Uterus (tissue), 4 donors: ENCODE measurements around the gene FUBP1. TPM values are rescaled to one million over a fixed set of nuclear protein-coding genes. Genes with fewer than 3 reads are reported as not detected.

Experiments
- DNase-seq, 2 donors: peaks; one replicate each; pipeline ENCODE4 v3.0.0-alpha.2; 2019 to 2020
- H3K27ac ChIP-seq, 2 donors: fragments of 200-600 bp; sonication (generic); 1 replicate in 1 of 2; 2 replicates in 1 of 2; pipeline ENCODE4 v1.5.1; 2016 to 2018
- H3K27me3 ChIP-seq, 2 donors: fragments of 200-600 bp; sonication (generic); one replicate each; pipeline ENCODE4 v1.5.1; 2018 to 2019; ENCODE audit warnings: control low read depth in 1 of 2
- H3K36me3 ChIP-seq, 2 donors: fragments of 200-600 bp; sonication (generic); one replicate each; pipeline ENCODE4 v1.5.1; 2019; ENCODE audit warnings: control low read depth in 1 of 2
- H3K4me1 ChIP-seq, 2 donors: fragments of 200-600 bp; sonication (generic); one replicate each; pipeline ENCODE4 v1.5.1; 2018 to 2019; ENCODE audit warnings: control low read depth in 1 of 2
- H3K4me3 ChIP-seq, 2 donors: fragments of 200-600 bp; sonication (generic); 1 replicate in 1 of 2; 2 replicates in 1 of 2; pipeline ENCODE4 v1.5.1; 2018 to 2019; ENCODE audit warnings: mild to moderate bottlenecking in 1 of 2
- H3K9me3 ChIP-seq, 2 donors: fragments of 200-600 bp; sonication (generic); one replicate each; pipeline ENCODE4 v1.5.1; 2019; ENCODE audit warnings: control low read depth in 1 of 2
- POLR2A ChIP-seq, 2 donors: fragments of 450-650 bp; IDR thresholded peaks; one replicate each; pipeline ENCODE4 v1.6.1; 2016; ENCODE audit warnings: antibody characterized with exemption in 2 of 2, mild to moderate bottlenecking in 1 of 2, moderate library complexity in 1 of 2
- intact Hi-C: fragments of 100-400 bp; cut with DNase I; formaldehyde crosslinking; loops from one replicate; pipeline ENCODE4 v1.15.1; 2023; ENCODE audit warnings: low total_unique reads
- total RNA-seq, 4 donors: library from RNA; depleted of rRNA in 3 of 4; stranded (reverse); fragments of >200 nt in 3 of 4; gene quantifications; one replicate each; pipeline versions ENCODE4 v1.1.0 to v1.2.4, GENCODE V29; 2014 to 2023
- TF ChIP-seq, protein P1 (sequence below), 4 experiments: fragments of 200-600 bp in 2 of 4; fragments of 450-650 bp in 2 of 4; sonication (generic) in 2 of 4; IDR thresholded peaks; one replicate each; pipeline ENCODE4 v1.5.1; 2016 to 2019; ENCODE audit warnings: antibody characterized with exemption in 4 of 4, mild to moderate bottlenecking in 2 of 4, moderate library complexity in 1 of 4
- donor health status: DM: yes; HTN: yes; CAD: no.

FUBP1 gene
- total RNA-seq, 4 donors from 2014 or later = 40.6 to 300 (median 116) TPM

DNA sequence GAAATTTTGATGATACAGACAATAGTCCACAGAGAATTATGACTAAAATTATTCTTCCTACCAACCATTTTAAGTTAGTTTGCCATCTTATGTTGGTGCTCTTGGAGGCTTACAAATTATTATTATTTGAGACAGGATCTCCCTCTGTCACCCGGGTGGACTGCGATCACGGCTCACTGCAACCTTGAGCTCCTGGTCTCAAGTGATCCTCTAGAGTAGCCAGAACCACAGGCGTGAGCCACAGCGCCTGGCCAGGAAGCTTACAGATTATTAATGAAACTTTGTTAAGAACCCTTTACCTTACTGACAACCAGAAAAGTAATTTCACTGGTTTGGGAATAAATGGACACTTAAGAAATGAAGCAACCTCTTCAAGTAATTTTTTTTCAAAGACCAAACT is 17.9 kb upstream of the FUBP1 start:
- Histone ChIP-seq H3K9me3 (no peaks in the 10 kb centered on the region), H3K4me1 (no peaks in the 10 kb centered on the region), H3K36me3 (no peaks in the 10 kb centered on the region), H3K4me3 (no peak overlapping the region), H3K27me3 (no peaks in the 10 kb centered on the region), H3K27ac (no peak overlapping the region)
- no peak for DNase-seq
- intact Hi-C loops = no loop called here
- TF ChIP-seq POLR2A (IDR thresholded peaks at IDR 0.05) = no peak
- TF ChIP-seq, protein P1, sequence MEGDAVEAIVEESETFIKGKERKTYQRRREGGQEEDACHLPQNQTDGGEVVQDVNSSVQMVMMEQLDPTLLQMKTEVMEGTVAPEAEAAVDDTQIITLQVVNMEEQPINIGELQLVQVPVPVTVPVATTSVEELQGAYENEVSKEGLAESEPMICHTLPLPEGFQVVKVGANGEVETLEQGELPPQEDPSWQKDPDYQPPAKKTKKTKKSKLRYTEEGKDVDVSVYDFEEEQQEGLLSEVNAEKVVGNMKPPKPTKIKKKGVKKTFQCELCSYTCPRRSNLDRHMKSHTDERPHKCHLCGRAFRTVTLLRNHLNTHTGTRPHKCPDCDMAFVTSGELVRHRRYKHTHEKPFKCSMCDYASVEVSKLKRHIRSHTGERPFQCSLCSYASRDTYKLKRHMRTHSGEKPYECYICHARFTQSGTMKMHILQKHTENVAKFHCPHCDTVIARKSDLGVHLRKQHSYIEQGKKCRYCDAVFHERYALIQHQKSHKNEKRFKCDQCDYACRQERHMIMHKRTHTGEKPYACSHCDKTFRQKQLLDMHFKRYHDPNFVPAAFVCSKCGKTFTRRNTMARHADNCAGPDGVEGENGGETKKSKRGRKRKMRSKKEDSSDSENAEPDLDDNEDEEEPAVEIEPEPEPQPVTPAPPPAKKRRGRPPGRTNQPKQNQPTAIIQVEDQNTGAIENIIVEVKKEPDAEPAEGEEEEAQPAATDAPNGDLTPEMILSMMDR (IDR thresholded peaks at IDR 0.05) = no peak

DNA sequence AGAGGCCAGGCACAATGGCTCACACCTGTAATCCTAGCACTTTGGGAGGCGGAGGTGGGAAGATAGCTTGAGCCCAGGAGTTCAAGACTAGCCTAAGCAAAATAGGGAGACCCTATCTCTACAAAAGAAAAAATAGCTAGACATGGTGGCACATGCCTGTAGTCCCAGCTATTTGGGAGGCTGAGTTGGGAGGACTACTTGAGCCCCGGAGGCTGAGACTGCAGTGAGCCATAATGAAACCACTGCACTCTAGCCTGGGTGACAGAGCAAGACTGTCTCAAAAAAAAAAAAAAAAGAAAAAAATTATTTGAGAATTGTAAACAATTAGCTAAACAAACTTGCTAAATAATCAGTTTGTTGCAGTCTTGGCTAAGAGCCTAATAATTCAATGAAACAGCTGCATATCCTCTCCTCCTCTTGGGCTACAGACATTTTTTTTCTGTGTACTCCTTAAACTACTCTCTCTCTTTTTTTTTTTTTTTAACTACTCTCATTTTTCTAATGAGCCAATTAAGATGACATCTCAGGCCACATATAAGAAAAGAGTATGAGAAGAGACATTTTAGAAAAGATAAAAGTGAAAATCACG is 15.3 kb upstream of the FUBP1 start:
- DNase-seq = no peak
- H3K36me3 ChIP-seq = no peaks in the 10 kb centered on the region
- no peaks in the 10 kb centered on the region for H3K27me3 ChIP-seq
- H3K4me1 ChIP-seq = no peaks in the 10 kb centered on the region
- no peaks in the 10 kb centered on the region for H3K9me3 ChIP-seq
- H3K27ac ChIP-seq = no peak overlapping the region
- TF ChIP-seq, protein P1 (IDR thresholded peaks at IDR 0.05) = no peak
- no peak for TF ChIP-seq POLR2A (IDR thresholded peaks at IDR 0.05)
- intact Hi-C loops = no loop called here
- H3K4me3 ChIP-seq = no peak overlapping the region

DNA sequence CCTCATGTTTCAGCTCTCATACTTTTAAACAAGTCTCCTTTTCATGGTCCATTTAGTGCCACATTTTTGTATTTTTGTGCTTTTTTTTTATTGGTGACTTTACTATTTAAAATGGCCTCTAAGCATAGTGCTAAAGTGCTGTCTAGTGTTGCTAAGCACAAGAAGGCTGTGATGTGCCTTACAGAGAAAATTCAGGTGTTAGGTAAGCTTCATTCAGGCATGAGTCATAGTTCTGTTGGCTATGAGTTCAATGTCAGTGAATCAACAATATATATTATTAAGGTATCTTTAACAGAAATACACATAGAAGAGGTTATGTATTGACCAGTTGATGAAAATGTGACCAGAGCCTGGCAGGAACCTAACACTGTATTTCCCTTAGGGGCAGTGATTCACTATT is 12.8 kb upstream of the FUBP1 start:
- TF ChIP-seq, protein P1 (IDR thresholded peaks at IDR 0.05) = no peak
- TF ChIP-seq POLR2A (IDR thresholded peaks at IDR 0.05) = no peak
- H3K4me3 ChIP-seq = no peak overlapping the region
- H3K27ac ChIP-seq = no peak overlapping the region
- no peak for DNase-seq
- H3K4me1 ChIP-seq = no peaks in the 10 kb centered on the region
- H3K9me3 ChIP-seq = no peaks in the 10 kb centered on the region
- intact Hi-C loops = no loop called here
- H3K36me3 ChIP-seq = no peaks in the 10 kb centered on the region
- no peaks in the 10 kb centered on the region for H3K27me3 ChIP-seq

DNA sequence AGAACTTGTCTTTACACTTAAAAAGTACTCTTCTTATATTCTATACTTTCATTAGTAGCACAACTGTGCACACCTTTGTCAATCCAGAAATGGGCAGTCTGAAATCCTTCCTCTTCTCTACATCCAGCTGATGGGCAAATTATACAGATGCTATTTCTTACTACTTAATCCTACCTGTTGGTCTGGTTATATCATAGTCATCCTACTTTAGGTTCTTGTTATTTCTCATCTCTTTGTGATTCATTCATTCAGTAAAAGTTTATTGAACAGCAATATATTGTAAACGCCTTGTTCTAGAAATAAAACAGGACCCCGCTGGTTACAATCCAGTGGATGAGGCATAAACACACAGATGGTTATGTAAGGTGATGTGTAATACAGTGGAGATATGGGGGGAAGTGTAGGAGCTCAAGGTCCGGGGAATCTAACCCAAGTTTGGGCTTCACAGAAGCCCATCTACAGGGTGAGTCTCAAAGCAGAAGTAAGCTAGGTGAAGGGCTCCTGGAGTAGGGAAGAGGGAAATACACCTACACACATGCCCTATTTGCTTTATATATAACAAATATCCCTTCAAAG is 11.8 kb upstream of the FUBP1 start:
- H3K9me3 ChIP-seq = no peaks in the 10 kb centered on the region
- intact Hi-C loops = no loop called here
- peaks cover 0 to 2% of the 10 kb centered on the region in 2 donors for H3K4me1 ChIP-seq
- H3K27me3 ChIP-seq = no peaks in the 10 kb centered on the region
- TF ChIP-seq POLR2A (IDR thresholded peaks at IDR 0.05) = no peak
- TF ChIP-seq, protein P1 (IDR thresholded peaks at IDR 0.05) = no peak
- no peak for DNase-seq
- H3K36me3 ChIP-seq = no peaks in the 10 kb centered on the region
- no peak overlapping the region for H3K4me3 ChIP-seq
- no peak overlapping the region for H3K27ac ChIP-seq

DNA sequence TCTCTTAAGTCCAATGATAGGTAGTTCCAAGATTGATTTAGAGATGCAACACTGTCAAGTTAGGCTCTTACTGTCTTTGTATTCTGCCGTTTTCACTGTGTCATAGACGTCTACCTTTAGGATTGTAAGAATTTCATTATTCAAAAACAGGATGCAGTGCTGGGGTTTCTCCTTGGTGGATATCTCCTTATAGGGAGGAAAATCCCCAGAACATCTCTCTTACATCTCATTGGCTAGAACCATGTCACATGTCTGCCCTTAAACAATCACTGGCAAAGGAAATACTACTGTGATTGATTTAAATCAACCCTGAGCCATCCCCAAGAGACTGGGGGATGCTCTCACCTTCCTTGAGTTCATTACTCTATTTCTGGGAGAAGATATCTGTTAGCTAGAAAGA is 10.9 kb upstream of the FUBP1 start:
- Histone ChIP-seq H3K27me3 (no peaks in the 10 kb centered on the region), H3K4me1 (peaks cover 0 to 4% of the 10 kb centered on the region in 2 donors), H3K4me3 (no peak overlapping the region), H3K9me3 (no peaks in the 10 kb centered on the region), H3K27ac (no peak overlapping the region), H3K36me3 (no peaks in the 10 kb centered on the region)
- intact Hi-C loops = no loop called here
- TF ChIP-seq, protein P1 (IDR thresholded peaks at IDR 0.05) = no peak
- TF ChIP-seq POLR2A (IDR thresholded peaks at IDR 0.05) = no peak
- DNase-seq = no peak
